HG03025 (cell line): ENCODE results near the gene USP48.
"Not testable (repeated sequence)": the region's sequence is repeated elsewhere in the genome, so short reads cannot be mapped to it uniquely, and the experiment has no call there.

Experiments used
- ATAC-seq: cut with Tn5 transposase; IDR thresholded peaks from one replicate; pipeline ENCODE4 v1.9.1; 2021; ENCODE audit warnings: mild to moderate bottlenecking, moderate library complexity; ENCODE audit not compliant: unreplicated experiment, low FRiP score

Gene USP48

GRCh38 chr1:21641967-21642739 is 140.8 kb downstream of the USP48 start:
- no peak for ATAC-seq

DNA sequence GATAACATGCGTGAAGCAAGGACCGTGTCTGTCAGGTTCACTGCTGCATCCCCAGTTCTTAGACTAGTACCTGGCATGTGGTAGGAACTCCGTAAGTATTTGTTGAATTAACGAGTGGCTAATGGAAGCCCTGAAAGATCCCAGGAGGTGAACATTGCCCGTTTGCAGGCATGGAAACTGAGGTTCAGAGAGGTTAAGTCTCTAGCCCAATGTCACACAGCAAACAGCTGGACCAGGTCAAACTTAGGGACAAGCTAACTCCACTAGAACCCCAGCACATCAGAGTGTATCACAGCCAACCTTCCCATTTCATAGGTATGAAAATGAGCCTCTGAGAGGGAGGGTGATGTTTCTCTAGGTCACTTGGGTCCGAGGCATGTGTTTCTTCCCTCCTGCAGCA is 141.4 kb downstream of the USP48 start:
- no peak for ATAC-seq

GRCh38 chr1:21641076-21641475 is 141.9 kb downstream of the USP48 start:
- ATAC-seq, result no peak

- no peak for ATAC-seq
These were observed 142.3 kb downstream of the USP48 start for GRCh38 chr1:21640653-21641052.

GRCh38 chr1:21639594-21640041 is 143.3 kb downstream of the USP48 start:
- no peak for ATAC-seq

DNA sequence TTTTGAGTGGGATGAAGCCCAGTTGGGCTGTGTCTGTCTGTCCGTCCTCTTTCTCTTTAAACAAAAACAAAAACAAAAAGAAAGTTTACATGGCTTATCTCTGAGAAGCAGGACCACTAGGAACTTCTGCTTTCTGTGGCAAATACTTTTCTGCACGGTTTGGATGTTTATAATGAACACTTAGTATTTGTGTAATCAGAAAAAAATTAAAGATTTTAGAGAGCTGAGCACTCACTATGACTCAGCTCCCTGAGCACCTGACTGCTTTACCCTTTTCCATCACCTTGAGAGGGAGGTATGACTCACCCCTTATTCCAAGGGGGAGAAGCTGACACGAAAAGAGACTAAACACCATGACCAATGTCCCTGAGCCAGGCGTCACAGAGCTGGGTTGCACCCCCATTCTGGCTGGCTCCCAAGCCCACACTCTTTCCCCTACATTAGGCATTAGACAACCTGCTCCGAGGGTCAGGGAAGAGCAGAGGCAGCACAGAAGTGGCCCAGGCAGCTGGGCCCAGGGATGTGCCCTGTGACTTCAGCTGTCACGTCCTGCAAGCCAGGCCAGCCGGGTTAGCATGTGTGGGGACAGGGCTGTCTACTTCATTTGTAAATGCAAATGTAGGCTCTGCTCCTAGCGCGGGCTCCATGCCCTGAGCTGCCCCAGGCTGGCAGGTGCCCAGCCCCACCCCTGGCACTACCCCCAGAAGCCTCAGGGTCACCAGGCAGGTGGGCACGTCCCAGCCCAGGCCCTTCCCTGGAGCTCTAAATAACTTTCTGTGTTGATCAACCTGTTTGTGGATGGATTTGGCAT is 144.2 kb downstream of the USP48 start:
- ATAC-seq, result no peak

- no peak for ATAC-seq
These were observed 145.4 kb downstream of the USP48 start for GRCh38 chr1:21637514-21637913.

- ATAC-seq, result no peak
These were observed 146.9 kb downstream of the USP48 start for GRCh38 chr1:21636029-21636428.

GRCh38 chr1:21634806-21635535 is 148.0 kb downstream of the USP48 start:
- ATAC-seq, result no peak

DNA sequence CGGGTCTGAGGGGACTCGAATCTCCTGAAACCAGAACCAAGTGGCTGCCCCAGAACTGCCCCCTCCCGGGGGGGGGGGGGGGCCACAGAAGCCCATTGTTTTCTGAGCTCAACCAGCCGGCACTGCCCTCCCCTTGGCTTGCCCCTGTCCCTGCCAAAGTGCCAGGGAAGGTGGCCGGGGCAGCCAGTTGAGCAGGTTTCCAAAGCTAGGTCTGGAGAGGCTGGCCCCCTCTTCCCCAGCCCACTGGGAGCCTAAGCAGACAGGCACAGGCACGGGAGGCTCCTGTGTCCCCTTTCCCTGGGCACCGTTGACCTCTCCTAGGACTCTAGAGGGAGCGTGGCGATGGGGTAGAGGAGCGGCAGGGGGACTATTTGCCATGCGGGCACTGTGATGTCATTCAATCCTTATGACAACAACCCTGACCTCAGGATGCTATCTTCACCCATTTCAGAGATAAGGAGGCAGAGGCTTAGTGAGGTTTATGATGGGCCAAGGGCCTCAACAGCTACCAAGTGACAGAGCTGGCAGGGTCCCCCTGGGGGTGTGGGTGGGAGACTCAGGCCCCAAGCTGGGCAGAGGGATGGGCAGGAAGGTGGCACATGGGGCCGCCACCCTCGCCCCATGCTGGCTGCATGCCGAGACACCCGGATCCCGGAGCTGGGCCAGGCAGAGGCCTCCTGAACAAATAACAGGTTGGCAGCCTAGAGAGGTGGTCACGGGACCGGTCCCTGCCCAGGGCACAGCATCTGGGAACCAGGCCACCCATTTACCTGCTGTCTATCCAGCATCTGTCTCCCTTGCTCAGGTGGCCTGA is 148.8 kb downstream of the USP48 start:
- ATAC-seq, result no peak

DNA sequence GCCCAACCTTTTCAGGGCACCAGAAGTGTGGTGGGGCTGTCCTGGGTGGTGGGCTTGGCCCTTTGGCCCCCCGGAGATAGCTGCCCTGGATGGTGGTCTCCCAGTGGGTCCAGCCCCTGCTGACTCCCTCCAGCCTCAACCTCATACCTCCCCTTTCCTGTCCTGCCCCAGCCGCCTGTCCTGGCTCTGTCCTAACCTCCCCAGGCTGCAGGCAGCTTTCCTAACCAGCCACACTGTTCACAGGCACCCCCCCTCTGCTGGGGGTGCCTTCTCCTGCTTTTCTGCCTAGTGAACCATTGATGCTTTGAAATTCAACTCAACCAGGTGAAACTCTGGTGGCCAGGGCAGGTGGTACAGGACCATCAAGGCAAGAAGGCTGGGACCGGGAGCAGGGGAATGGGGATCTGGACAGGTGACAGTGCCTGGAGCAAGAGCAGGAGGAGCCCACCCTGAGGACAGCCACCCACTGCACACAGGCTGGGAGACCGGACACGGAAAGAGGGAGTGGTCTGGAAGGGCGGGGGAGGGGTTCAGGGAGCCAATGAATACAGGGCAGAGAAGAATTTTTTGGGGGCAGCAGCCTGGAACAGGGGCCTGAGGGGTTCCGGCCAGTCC is 149.7 kb downstream of the USP48 start:
- ATAC-seq, result no peak

DNA sequence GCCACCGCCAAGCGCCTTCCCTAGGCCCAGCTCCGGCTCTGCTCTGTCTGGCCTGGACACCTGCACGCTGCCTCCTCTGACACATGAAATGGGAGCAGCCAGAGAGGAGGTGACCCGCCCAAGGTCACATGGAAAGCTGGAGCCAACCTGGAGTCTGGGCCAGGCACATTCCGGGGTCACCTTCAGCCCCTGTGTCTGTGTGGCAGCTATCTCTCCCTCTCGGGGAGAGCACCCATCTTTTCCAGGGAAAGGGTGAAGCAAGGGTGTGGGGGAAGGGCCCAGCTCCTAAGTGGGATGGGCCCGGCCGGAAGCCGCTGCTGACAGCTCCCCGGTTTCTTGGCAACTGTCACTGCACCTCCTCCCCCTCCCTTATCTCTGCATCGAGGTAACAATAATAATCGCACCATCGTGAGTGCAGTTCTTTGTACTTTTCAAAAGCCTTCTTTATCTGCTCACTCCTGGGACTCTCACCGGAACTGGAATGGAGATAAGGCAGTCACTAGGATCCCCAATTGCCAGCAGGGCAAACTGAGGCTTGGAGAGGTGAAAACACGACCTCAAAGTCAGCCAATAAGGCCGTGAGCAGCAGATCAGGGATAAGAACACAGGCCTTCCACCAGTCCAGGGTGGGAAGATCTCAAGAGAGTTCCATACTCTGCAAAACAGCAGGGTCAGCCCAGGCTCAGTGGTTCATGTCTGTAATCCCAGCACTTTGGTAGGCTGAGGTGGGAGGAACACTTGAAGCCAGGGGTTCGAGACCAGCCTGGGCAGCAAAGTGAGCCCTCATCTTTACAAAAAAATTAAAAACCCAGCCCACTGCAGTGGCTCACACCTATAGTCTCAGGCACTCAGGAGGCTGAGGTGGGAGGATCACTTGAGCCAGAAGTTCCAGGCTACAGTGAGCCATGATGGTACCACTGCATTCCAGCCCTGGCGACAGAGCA is 150.7 kb downstream of the USP48 start:
- ATAC-seq, result no peak

DNA sequence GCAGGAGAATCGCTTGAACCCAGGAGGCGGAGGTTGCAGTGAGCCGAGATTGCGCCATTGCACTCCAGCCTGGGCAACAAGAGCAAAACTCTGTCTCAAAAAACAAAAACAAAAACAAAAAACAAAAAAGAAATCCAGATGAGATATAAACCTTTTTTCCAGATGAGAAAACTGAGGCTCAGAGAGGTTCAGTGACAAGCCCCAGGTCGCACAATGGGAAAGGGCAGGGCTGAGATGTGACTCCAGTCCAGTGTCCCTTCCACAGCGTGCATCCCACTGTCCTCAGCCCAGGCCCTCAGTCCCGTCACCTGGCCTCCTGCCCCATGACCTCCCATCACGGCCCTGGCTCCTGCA is 151.4 kb downstream of the USP48 start:
- not testable (repeated sequence) for ATAC-seq

GRCh38 chr1:21630571-21631343 is 152.2 kb downstream of the USP48 start:
- ATAC-seq, result no peak

GRCh38 chr1:21629971-21630370 is 153.0 kb downstream of the USP48 start:
- no peak for ATAC-seq

DNA sequence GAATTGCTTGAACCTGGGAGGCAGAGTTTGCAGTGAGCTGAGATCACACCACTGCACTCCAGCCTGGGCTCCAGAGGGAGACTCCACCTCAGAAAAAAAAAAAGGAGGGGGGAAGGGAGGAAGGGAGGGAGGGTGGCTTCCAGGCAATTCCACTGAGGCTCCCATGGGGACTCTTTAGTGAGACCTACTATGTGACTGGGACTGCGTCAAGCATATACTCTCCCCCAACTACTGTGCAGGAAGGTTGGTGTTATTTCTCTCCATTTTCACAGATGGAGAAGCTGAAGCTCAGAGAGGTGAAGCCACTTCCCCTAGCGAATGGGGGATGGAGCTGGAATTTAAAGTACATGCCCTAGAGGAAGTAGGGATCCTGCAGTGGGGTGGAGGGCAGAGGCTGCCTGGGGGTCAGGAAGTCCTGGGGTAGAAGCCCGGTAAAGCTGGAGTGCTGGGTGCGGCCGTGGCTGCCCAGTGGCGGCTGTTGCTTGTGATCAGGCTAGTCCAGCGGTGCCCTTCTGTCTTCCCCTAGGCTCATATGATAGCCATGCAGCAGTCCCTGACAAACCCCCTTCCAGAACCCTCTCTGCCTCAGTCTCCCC is 154.1 kb downstream of the USP48 start:
- ATAC-seq, result no peak
